Measurements from ENCODE around the gene DENND1A.

- TF ChIP-seq POLR2A (IDR thresholded peaks at IDR 0.05) = no peak
- TF ChIP-seq CTCF (IDR thresholded peaks at IDR 0.05) = no peak
- TF ChIP-seq POLR2AphosphoS5 (IDR thresholded peaks at IDR 0.05) = no peak
- TF ChIP-seq EP300 (IDR thresholded peaks at IDR 0.05) = no peak
Observed at GRCh38 chr9:123356851-123357742, 572.8 kb downstream of the DENND1A start.
